ENCODE measurements around the gene CFAP46.
"Not testable (repeated sequence)": the region's sequence is repeated elsewhere in the genome, so short reads cannot be mapped to it uniquely, and the experiment has no call there.

Gene CFAP46

DNA sequence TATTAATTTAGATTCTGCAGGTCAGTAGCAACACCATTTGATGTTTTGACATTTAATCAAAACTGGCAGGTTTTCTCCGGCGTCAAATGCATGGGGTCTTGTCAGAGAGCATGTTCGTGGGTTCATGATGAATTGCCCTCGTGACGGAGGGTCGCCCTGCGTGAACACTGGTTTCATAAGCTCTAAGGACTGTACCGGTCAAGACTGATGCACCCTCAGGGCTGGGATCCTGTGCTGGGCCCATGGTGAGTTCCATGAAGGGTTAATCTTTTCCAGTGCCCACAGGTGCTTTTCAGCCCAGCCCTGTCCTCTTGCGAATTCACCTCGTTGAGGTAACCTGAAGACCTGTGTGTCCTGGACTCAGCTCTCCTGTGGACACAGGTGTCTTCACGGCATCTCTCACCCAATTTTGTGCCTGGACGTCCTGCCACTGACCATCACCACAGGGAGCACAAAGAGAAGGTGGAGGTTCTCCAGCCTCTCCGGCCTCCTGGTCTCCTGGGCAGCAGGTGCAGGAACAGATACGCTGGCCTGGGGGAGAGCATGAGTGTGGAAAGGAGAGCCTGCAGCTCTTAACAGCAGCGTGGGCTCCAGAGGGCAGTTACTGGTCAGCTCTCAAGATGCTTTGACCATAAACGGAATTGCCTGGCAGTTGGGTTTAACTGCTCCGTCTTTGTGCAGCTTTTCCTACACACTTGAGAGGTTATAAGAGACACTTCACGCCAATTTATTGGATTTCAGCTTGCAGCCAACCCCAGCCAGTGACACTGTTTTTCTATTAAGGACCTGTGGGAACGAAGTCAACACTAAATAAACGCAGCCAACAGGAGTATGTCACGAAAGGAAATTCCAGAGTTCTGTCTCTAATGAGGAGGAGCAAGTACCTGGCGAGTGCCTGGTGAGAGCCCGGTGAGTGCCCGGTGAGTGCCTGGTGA is 37.4 kb upstream of the CFAP46 start:
- DNase-seq (ENCODE audit: low read depth in 2 of 2), result no peak

- DNase-seq (ENCODE audit: low read depth in 2 of 2), result no peak
Observed at GRCh38 chr10:132978542-132978941, 36.2 kb upstream of the CFAP46 start.

GRCh38 chr10:132977807-132978206 is 35.4 kb upstream of the CFAP46 start:
- DNase-seq (ENCODE audit: low read depth in 2 of 2), result no peak

- no peak for DNase-seq (ENCODE audit: low read depth in 2 of 2)
Observed at GRCh38 chr10:132977076-132977475, 34.7 kb upstream of the CFAP46 start.

DNA sequence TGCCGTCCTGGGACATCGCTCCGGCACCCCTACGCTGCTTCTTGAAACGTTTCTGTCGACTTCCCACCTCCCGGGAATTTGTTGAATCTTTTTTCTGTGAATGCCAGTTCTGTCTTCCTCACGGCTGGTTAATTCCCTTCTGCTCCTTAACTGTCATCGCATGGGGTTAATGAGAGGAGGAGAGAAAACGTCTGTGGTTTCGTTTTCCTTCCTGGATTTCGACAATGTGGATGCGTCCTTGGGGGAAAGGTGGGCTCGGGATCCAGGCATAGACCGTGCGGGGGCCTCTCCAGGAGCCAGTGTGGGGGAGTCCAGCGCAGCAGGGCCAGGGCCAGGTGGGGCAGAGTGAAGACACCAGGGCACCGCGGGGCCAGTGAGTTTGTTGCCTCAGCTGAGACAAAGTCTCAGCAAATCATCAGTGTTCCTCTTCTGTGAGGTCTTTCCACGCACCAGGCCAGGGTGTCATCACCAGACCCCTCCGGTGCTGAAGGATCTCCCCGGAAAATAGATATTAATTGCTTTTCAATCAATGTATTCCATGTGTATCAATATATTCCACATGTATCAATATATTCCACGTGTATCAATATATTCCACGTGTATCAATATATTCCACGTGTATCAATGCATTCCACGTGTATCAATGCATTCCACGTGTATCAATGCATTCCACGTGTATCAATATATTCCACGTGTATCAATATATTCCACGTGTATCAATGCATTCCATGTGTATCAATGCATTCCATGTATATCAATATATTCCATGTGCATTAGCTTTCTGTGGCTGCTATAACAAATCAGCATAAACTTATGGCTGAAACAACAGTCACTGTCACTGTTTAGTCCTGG is 33.7 kb upstream of the CFAP46 start:
- no peak for DNase-seq (ENCODE audit: low read depth in 2 of 2)

GRCh38 chr10:132974886-132975830 is 32.8 kb upstream of the CFAP46 start:
- no peak for DNase-seq (ENCODE audit: low read depth in 2 of 2)

DNA sequence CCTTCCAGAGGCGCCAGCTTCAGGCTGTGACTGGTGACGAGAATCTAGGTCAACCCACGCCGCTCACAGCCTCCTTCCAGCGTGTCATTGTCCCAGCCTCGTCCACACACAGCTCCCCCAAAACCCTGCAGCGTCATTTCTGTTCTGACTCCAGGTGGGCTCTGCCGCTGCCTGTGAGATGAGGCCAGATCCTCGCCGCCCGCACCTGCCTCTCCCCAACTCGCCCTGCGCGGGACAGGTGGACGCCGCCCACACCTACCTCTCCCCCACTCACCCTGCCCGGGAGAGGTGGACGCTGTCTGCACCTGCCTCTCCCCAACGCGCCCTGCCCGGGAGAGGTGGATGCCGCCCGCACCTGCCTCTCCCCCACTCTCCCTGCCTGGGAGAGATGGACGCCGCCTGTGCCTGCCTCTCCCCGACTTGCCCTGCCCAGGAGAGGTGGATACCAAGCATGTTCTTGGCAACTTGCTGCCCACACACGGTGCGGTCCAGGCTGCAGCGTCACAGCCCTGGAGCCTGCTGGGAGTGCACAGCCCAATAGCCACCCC is 32.0 kb upstream of the CFAP46 start:
- no peak for DNase-seq (ENCODE audit: low read depth in 2 of 2)

GRCh38 chr10:132973903-132974241 is 31.5 kb upstream of the CFAP46 start:
- no peak for DNase-seq (ENCODE audit: low read depth in 2 of 2)

DNA sequence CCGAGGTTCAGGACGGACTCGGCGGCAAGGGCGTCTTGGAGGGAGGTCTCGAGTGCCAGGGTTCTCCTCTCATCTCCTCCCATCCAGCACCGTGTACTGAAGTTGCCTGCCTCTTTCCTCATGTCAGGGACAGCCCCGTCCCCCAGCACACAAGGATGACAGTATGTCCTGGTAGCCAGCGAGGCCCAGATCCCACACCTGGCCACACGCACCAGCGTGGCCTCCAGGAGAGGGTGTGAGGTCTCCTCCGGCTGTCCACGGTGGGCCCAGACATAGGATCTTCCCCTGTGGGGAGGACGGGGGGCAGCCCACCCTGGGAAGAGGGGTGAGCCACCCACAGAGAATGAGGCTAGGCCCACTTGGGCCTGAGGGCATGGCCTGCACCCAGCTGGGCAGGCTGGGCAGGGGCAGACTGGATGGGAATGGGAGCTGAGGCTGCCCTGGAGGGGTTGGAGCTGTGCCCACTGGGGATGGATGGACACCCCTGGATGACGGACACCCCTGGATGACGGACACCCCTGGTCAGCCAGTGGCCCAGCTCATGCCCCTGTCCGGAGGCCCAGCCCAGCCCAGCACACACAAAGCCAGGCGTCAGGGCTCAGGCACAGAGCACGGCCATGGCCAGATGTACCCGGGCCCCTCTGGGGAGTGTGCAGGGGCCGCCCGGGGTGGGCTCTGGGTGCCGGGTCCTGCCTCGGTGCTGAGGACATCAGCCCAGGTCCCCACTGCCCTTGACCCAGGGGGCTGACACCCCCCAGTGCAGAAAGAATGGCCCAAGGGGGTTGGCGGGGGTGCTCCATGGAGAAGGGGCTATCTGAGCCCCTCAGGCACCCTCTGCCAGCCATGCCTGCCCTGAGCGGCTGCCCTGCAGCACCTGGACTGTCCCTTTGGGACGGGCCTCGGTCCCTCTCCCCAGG is 30.9 kb upstream of the CFAP46 start:
- DNase-seq (ENCODE audit: low read depth in 2 of 2), result no peak

DNA sequence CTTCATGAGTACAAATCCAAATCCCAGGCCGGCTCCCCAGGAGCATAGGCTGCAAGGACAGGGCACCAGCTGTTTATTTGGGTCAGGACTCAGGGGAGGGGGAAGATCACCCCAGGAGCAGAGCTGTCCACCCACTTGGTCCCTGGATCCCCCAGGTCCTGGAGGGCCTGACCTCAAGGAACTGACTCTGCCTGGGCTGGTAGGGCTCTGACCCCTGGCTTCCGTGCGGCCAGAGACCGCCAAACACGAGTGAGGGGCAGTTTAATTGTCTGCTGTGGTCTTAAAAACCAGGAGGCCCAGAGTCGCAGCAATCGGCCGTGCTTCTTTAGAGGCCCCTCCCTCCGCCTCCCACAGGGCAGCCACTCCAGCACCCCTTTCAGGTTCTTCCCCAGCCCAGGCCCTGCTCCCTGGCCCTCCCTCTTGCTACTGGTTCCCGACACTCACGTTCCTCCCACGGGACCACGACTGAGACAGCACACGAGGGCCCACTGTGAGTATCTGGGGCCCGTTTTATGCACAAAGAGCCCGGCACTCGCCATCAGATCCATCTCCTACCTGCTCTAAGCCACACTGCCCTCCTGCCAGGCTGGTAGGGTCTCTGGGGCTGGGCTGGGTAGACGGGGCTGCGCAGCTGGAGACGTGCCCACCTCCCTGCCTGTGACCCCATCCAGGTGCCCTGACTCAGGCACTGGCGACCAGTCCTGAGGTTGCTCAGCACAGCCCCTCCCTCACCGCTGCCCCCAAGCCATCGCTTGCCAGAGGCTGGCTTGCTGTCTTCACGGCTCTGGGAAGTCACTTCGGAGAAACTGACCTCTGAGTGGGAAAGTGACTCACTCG is 30.0 kb upstream of the CFAP46 start:
- no peak for DNase-seq (ENCODE audit: low read depth in 2 of 2)

- DNase-seq (ENCODE audit: low read depth in 2 of 2), result no peak
Observed at GRCh38 chr10:132971448-132972148, 29.2 kb upstream of the CFAP46 start.

- no peak for DNase-seq (ENCODE audit: low read depth in 2 of 2)
Observed at GRCh38 chr10:132970641-132971438, 28.5 kb upstream of the CFAP46 start.

GRCh38 chr10:132967540-132967939 is 25.2 kb upstream of the CFAP46 start:
- no peak for DNase-seq (ENCODE audit: low read depth in 2 of 2)

DNA sequence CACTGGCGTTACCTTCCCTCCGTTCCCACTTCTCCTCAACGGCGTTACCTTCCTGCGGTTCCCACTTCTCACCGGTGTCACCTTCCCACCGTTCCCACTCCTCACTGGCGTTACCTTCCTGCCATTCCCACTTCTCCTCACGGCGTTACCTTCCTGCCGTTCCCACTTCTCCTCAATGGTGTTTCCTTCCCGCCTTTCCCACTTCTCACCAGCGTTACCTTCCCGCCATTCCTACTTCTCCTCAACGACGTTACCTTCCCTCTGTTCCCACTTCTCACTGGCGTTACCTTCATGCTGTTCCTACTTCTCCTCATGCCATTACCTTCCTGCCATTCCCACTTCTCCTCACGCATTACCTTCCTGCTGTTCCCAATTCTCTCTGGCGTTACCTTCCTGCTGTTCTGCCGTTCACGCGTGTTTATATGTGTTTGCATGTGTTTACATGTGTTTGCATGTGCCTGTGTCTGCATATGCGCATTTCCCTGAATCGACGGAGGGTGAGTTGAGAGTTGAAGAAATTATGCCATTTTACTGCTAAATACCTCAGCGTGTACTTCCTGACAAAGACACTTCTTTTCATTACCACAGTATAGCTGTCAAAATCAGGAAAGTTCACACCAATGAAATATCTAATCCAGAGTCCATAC is 23.2 kb upstream of the CFAP46 start:
- no peak for DNase-seq (ENCODE audit: low read depth in 2 of 2)

GRCh38 chr10:132964707-132965410 is 22.5 kb upstream of the CFAP46 start:
- not testable (repeated sequence) for DNase-seq (ENCODE audit: low read depth in 2 of 2)

DNA sequence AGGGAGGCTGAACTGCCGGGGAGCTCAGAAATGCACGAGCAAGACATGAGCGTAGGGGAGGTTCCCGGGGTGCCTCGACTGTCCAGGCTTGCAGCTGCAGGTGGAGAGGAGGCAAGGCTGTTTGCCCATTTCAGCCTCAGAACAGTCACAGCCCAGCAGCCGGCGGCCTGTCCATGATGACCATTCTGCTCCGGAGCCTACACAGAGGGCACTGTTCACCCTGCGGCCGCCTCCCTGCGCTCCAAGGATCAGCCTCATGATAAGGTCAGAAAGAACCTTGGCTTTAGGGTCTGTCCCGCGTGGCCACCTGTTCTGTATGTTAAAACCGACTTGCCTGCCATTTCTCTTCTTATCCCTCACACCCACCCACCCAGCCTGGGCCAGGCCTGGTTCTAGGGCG is 21.9 kb upstream of the CFAP46 start:
- no peak for DNase-seq (ENCODE audit: low read depth in 2 of 2)

DNA sequence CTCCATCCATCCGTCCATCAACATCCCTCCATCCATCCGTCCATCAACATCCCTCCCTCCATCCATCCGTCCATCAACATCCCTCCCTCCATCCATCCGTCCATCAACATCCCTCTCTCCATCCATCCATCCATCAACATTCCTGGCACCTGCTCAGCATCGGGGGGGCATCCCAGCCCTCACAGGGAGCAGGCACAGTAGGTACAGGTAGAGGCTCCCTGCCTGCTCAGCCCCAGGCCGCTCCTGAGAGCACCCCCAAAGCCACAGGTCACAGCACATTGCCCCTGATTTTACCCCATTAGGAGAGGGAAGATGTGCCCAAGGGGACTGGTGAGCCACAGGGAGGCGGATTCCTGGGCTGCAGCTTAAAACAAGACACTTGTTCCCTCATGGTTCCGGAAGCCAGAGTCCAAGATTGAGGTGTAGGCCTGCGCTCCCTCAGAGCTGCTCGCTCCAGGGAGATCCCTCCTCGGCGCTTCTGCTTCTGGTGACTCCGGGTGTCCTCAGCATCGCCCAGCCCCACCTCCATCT is 21.1 kb upstream of the CFAP46 start:
- no peak for DNase-seq (ENCODE audit: low read depth in 2 of 2)

All from stimulated activated CD4-positive, alpha-beta T cell treated with anti-CD3 and anti-CD28 coated beads, Interleukin-1b, Interleukin-23, amount 100 ng/mL, for 4 hours (primary cell).